Measurements from ENCODE around the gene PDP2.
"Not testable (repeated sequence)": the region's sequence is repeated elsewhere in the genome, so short reads cannot be mapped to it uniquely, and the experiment has no call there.

The PDP2 gene

GRCh38 chr16:66921729-66922450 is 41.6 kb downstream of the PDP2 start:
- DNase-seq: no peak

DNA sequence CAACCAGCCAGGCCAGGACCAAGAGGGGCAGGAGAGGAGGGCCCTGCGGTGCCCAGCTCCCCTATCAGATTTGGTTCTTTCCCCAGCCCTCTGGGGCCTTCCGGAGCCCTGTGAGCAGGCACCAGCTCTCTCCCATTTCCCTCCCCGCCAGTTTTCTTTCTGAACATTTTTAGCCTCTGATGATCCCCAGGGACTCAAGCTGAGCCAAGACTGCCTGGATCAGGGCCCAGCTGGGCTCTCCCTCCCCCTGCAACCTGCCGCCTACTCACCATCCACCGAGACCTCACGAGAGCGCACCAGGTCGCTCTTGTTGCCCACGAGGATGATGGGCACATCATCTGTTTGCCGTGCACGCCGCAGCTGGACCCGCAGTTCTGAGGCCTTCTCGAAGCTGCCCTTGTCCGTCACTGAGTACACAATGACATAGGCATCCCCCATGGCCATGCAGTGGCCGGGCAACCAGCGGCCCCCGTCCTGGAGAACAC is 43.0 kb downstream of the PDP2 start:
- DNase-seq: no peak

GRCh38 chr16:66923866-66924265 is 43.6 kb downstream of the PDP2 start:
- DNase-seq: no peak

- peak; percentile 17 to 42 for DNase-seq
These were observed 44.4 kb downstream of the PDP2 start for GRCh38 chr16:66924527-66925321.

GRCh38 chr16:66925322-66925840 is 45.1 kb downstream of the PDP2 start, which contains the start of gene RRAD:
RRAD (minus strand) TSS chr16:66925535; CDS start chr16:66925179, 356 bp downstream.
- peak; percentile 16 to 27 for DNase-seq

DNA sequence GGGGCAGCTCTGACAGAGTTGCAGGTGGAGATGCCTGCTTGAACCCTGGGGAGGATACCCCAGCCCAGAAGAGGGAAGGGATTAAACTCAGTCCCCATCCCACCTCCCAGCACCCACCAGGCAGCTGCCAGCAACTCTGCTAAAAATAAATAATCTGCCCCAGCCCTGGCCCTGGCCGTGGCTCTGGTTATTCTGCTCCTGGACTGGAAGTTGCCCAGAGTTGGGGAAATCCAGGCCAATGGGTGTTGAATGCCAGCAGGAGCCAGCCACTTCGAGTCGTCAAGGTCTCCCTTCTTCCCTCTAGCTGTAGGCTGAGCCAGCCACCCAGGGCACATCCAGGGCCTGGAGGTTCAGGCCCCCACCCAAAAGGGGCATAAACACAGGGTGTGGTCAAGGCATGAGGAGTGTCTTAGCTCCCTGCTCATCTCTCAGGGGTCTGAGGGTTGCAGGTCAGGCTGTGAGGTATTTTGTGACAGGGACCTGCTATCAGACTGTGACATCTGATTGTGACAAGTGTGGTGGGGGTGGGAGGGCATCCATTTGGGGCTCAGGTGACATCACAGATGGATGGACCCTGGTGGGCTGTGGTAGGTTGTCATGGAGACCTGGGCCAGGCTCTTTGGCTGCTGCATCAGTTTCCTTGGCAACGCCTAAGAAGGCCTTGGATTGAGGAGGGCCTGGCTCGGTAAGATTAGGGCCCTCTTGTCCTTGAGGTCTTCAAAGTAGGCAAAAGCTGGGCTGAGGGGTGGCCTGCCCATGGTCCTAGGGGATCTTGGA is 46.0 kb downstream of the PDP2 start:
- no peak for DNase-seq

DNA sequence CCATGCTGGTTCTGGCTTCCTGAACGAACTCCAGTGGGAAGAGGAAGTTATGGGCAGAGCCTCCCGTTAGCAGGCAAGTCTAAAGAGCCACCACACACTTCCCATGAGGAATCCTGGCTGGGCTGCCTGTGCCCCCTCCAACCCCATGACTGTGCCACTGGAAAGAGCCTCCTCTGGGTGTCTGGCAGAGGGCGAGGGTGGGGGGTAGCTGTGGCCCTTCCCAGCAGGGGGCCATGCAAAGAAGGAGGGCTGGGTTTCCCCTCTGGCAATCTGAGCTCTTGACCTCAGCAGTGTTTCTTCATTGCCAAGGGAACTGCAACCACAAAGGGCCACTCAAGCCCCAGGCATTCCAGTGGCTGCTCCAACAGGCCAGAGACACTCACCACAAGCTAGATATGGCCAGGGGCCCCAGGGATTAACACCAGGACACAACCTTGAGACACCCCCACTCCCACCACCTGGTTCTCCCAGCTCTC is 46.7 kb downstream of the PDP2 start:
- no peak for DNase-seq

DNA sequence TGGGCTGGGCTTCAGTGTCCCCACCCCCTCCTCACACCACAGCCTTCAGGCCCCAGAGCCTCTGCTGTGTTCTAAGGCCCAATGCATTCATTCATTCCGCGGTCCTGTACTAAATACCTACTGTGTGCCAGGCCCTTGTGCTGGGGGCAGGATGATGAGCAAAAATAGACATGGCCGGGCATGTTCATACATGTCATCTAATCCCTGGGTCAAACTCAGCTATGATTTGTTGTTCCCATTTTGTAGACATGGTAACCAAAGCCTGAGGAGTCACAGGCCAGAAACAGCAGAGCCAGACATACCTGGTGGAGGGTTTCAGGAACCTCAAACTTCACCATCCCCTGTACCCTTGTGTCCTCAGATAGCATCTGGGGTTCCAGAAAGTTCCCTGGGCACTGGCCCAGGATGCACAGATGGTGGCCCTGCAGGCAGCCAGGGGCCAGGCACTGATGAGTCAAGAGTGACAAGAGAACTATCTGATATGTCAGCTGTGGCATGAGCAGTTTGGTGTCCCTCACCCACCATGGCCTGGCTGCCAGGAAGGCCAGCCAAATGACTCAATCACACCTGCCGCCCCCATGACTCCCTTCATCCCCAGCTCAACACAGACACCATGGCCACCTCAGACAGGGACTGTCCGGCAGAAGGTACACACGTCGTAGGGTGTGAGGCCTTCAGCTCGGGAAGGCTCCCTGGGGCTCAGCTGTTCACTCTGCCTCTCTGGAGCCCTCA is 47.8 kb downstream of the PDP2 start:
- no peak for DNase-seq

DNA sequence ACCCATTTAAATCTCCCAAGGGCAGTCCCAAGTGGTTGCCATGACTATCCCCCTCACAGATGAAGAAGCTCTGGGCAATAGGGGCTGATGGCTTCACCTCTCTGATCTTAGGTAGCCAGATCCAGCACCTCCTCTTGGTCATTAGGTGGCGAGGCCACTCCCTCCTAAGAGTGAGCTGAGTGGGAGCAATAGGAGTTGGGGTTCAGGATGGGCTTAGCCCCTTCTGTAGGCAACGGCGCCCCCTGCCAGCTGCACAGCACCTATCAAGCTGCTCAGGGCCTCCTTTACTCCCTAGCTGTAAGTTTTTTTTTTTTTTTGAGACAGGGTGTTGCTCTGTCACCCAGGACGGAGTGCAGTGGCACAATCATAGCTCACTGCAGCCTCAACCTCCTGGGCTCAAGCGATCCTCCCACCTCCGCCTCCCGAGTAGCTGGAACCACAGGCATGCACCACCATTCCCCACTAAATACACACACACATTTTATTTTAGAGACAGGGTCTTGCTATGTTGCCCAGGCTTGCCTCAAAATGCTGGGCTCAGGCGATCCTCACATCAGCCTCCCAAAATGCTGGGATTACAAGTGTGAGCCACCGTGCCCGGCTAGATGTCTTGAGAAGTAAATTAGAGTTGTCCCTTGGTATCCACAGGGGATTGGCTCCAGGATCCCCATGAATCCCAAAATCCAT is 48.5 kb downstream of the PDP2 start:
- DNase-seq: peak in 1 of 2 donors; percentile 31

DNA sequence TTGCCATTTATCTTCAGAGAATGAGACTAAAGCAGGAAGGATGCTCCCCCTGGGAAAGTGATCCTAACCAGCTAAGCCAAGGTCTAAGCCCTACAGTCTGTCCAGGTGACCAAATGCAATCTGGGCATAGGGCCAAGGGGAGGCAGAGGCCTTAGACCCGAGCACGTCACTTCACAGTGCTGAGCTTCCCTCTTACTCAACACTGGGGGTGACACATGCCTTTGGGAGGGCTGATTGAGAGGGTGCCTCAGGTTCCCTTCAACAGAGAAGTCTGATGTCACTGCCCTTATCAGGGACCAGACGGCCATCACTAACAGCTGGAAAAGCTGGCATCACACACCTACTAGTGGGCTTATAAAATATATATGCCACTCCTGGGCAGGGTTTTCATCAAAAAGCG is 49.9 kb downstream of the PDP2 start:
- DNase-seq: no peak

GRCh38 chr16:66931665-66932064 is 51.4 kb downstream of the PDP2 start:
- no peak for DNase-seq

DNA sequence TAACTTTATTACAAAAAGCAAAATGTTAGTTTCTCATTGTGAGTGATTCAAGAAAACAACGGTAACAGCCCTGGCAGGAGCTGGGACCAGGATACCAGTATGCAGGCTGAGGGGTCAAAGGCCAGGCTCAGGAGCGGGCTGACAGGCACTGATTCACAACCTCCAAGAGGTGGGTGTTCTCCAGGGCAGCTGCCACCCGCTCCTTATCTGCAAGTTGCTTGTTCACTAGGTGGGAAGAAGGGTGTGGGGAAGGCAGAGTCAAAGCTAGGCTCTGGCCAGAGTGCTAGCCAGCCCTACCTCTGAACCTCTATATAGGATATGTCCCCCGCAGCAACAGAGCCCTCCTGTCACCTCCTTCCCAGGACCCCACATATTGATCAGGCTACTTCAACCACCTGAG is 51.8 kb downstream of the PDP2 start:
- DNase-seq: no peak

GRCh38 chr16:66933776-66934137 is 53.4 kb downstream of the PDP2 start:
- no peak for DNase-seq

GRCh38 chr16:66934138-66934838 is 54.0 kb downstream of the PDP2 start, which contains the start of gene CIAO2B:
CIAO2B (minus strand) TSS chr16:66934402; CDS start chr16:66934364, 38 bp downstream.
- DNase-seq: peak; percentile 85 to 91

DNA sequence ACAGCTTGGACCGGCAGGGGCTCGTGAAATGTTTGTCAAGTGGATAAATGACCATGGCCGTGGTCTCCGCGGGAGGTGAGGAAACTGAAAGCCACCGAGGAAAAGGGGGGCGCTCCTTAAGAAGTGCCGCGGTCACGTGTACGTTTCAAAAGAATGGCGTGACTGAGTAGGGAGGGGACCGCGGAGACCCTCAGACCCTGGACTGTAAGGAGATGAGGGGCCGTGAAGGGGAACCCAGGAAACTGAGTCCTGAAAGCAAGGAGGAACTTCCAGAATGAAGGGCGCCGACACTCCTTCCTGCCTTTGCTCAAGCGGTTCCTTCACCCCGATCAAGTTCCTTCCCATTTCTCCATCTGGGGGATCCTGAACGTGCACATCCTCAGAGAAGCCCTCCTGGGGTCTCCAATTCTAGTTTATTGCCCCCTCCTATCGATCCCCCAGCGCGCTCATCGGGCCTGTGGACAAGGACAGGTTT is 54.6 kb downstream of the PDP2 start:
- not testable (repeated sequence) for DNase-seq

- DNase-seq: no peak
These were observed 55.1 kb downstream of the PDP2 start, which contains the start of gene CES2 for GRCh38 chr16:66935314-66936011. CES2 (plus strand) TSS chr16:66935516; CDS start chr16:66935636, 120 bp downstream.

DNA sequence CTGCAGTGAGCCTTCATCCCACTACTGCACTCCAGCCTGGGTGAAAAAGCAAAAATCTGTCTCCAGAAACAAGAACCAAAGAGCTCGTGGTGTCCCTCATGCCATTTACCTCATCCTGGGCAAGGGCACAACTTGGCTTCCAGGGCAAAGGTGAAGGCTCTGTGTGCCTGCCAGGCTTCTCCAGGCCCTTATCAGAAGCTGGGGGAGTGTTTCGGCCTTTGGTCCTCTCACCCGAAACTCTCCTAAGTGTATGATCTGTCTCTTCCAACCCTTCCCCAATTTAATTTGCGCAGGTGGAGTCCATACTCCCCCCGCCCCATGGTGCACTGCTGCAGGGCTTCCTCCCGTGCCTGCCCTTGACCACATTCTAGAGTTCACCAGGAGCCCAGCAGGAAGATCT is 56.1 kb downstream of the PDP2 start:
- no peak for DNase-seq

- no peak for DNase-seq
These were observed 56.7 kb downstream of the PDP2 start for GRCh38 chr16:66936889-66937554.

GRCh38 chr16:66937725-66938337 is 57.5 kb downstream of the PDP2 start:
- no peak for DNase-seq
